Measurements from ENCODE around the gene LRRC15.

- TF ChIP-seq CTCF (conservative IDR thresholded peaks at IDR 0.05; ENCODE audit: low read length) (no peak), EZH2phosphoT487 (IDR thresholded peaks at IDR 0.05; ENCODE audit: borderline replicate concordance, low read depth, low read length) (no peak)
These were observed 62.5 kb downstream of the LRRC15 start for GRCh38 chr3:194306771-194307640.
